GM23248 (cell line): ENCODE data around the gene ZFPM1.

Experiments used
- EZH2 ChIP-seq: fragments of 200-600 bp; sonication (generic); IDR thresholded peaks from 2 replicates; pipeline ENCODE4 v1.6.1; 2018; ENCODE audit warnings: antibody characterized with exemption, mild to moderate bottlenecking; ENCODE audit not compliant: insufficient read depth, poor library complexity, severe bottlenecking
- EZH2phosphoT487 ChIP-seq: fragments of 200-600 bp; sonication (generic); IDR thresholded peaks from 2 replicates; pipeline ENCODE4 v1.6.1; 2018; ENCODE audit warnings: antibody characterized with exemption, moderate library complexity, mild to moderate bottlenecking, low read depth; ENCODE audit not compliant: insufficient read depth

- no peak for TF ChIP-seq EZH2phosphoT487
- TF ChIP-seq EZH2 = no peak
These were observed 108.6 kb downstream of the ZFPM1 start for GRCh38 chr16:88561485-88562359.
